NCI-H2227 treated with DMSO at 0.1 percent for 48 hours (cell line): ENCODE measurements around the gene HIVEP3.

Experiments used
- DNase-seq: peaks from one replicate; lab custom pipeline; 2025; lab: John Stamatoyannopoulos, UW

Gene HIVEP3

GRCh38 chr1:41515778-41516167, 402.9 kb downstream of the HIVEP3 start:
- no peak for DNase-seq

- no peak for DNase-seq
Observed at GRCh38 chr1:41515131-41515678, 403.5 kb downstream of the HIVEP3 start.

GRCh38 chr1:41514381-41514780, 404.3 kb downstream of the HIVEP3 start:
- no peak for DNase-seq

GRCh38 chr1:41513383-41513735, 405.4 kb downstream of the HIVEP3 start:
- no peak for DNase-seq

GRCh38 chr1:41512701-41513382, 405.9 kb downstream of the HIVEP3 start:
- DNase-seq, result no peak

GRCh38 chr1:41511239-41511540, 407.5 kb downstream of the HIVEP3 start:
- no peak for DNase-seq

- DNase-seq, result no peak
Observed at GRCh38 chr1:41510531-41511238, 408.0 kb downstream of the HIVEP3 start.

- no peak for DNase-seq
Observed at GRCh38 chr1:41509270-41509671, 409.5 kb downstream of the HIVEP3 start.

GRCh38 chr1:41508290-41508689, 410.4 kb downstream of the HIVEP3 start:
- DNase-seq, result no peak

GRCh38 chr1:41507836-41508235, 410.9 kb downstream of the HIVEP3 start:
- DNase-seq, result no peak

- DNase-seq, result no peak
Observed at GRCh38 chr1:41507110-41507720, 411.5 kb downstream of the HIVEP3 start.

GRCh38 chr1:41504114-41505035, 414.3 kb downstream of the HIVEP3 start:
- DNase-seq, result no peak

GRCh38 chr1:41503538-41504113, 415.1 kb downstream of the HIVEP3 start:
- DNase-seq, result no peak

- DNase-seq, result no peak
Observed at GRCh38 chr1:41502912-41503311, 415.8 kb downstream of the HIVEP3 start.

GRCh38 chr1:41501581-41501980, 417.1 kb downstream of the HIVEP3 start:
- no peak for DNase-seq

- DNase-seq, result no peak
Observed at GRCh38 chr1:41500781-41501518, 417.8 kb downstream of the HIVEP3 start.

- no peak for DNase-seq
Observed at GRCh38 chr1:41500378-41500777, 418.3 kb downstream of the HIVEP3 start.

GRCh38 chr1:41499591-41499990, 419.1 kb downstream of the HIVEP3 start:
- no peak for DNase-seq

GRCh38 chr1:41498804-41499203, 419.9 kb downstream of the HIVEP3 start:
- DNase-seq, result no peak

- DNase-seq, result no peak
Observed at GRCh38 chr1:41498391-41498790, 420.3 kb downstream of the HIVEP3 start.

- no peak for DNase-seq
Observed at GRCh38 chr1:41497461-41498030, 421.2 kb downstream of the HIVEP3 start.
